HG02981 (cell line): ENCODE data around the gene ALG11.
"Not testable (repeated sequence)": the region's sequence is repeated elsewhere in the genome, so short reads cannot be mapped to it uniquely, and the experiment has no call there.

Experiments used
- ATAC-seq: cut with Tn5 transposase; IDR thresholded peaks from one replicate; pipeline ENCODE4 v1.9.1; 2021; ENCODE audit warnings: mild to moderate bottlenecking, moderate library complexity; ENCODE audit not compliant: unreplicated experiment

Gene ALG11, protein sequence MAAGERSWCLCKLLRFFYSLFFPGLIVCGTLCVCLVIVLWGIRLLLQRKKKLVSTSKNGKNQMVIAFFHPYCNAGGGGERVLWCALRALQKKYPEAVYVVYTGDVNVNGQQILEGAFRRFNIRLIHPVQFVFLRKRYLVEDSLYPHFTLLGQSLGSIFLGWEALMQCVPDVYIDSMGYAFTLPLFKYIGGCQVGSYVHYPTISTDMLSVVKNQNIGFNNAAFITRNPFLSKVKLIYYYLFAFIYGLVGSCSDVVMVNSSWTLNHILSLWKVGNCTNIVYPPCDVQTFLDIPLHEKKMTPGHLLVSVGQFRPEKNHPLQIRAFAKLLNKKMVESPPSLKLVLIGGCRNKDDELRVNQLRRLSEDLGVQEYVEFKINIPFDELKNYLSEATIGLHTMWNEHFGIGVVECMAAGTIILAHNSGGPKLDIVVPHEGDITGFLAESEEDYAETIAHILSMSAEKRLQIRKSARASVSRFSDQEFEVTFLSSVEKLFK

GRCh38 chr13:52011632-52012511 lies at the start of gene ALG11:
Gene ALG11 (plus strand): TSS chr13:52012398. CDS start chr13:52012419, 21 bp downstream.
- ATAC-seq: peak; percentile 99

GRCh38 chr13:51966186-51966585 lies 46.0 kb upstream of the ALG11 start:
- no peak for ATAC-seq

- ATAC-seq: no peak
Measured at GRCh38 chr13:51967482-51968446, 44.4 kb upstream of the ALG11 start.

DNA sequence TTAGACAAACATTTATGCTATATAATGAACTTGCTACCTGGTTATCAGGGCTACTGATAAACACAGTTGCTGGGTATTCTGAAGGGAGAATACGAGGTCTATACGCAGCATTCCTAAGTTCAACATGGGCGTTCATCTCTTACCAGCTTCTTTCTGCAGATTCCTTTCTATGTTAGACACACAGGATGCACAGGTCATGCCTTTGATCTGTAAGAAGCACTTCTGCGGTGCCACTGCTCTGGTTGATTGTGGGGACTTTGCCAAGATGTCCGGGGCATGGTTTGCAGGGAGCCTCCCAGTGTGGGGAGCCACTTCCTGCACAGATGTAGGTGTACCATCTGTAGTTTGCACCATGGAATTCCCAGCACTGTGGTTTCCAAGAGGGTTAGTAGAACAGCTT lies 41.8 kb upstream of the ALG11 start:
- ATAC-seq: no peak

- ATAC-seq: no peak
Measured at GRCh38 chr13:51971520-51972426, 40.4 kb upstream of the ALG11 start.

GRCh38 chr13:51974482-51974881 lies 37.7 kb upstream of the ALG11 start:
- no peak for ATAC-seq

GRCh38 chr13:51976423-51976822 lies 35.8 kb upstream of the ALG11 start:
- ATAC-seq: no peak

GRCh38 chr13:51976890-51977289 lies 35.3 kb upstream of the ALG11 start:
- ATAC-seq: no peak

DNA sequence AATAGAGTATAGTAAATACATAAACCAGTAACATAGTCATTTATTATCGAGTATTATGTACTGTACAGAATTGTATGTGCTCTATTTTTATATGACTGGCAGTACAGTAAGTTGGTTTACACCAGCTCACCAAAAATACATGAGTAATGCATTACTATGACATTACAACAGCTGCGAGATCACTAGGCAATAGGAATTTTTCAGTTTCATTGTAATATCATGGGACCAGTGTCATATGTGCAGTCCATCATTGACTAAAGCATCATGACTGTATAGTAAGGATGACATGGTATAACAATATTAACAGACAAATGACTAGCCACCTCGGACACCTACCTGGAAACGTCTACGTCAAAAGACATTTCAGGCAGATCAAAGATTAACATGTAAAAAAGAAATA lies 34.6 kb upstream of the ALG11 start:
- no peak for ATAC-seq

DNA sequence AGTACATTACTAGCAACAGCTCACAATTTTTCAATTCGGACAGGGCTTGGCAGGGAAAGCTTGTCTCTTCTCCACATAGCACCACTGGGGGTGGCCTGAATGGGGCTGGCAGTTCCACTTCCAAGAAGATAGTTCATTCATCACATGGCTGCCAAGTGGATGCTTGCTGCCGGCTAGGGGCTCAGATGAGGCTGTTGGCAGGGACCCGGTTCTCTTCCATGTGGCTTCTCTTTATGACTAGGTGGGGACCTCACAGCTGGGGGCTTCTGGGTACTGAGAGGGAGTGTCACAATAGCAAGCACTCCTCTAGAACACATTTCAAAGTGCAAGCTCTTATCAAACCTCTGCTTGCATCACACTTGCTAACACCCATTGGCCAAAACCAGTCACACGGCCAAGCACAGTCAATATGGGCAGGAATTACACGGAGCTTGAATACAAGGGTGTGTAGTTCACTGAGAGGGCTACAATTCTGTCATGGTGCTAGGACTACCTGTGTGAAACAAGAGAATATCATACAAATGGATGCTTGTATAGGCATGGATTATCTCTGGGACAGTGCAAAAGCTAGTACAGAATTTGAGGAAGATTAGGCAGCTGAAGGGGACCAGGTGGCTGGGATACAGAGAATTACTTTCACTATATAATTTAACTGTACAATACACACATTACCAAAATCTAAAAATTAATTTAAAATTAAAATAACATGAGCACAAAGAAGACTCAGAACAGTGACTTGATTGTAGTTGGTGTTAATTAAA lies 33.2 kb upstream of the ALG11 start:
- ATAC-seq: no peak

- no peak for ATAC-seq
Measured at GRCh38 chr13:51980908-51981307, 31.3 kb upstream of the ALG11 start.

DNA sequence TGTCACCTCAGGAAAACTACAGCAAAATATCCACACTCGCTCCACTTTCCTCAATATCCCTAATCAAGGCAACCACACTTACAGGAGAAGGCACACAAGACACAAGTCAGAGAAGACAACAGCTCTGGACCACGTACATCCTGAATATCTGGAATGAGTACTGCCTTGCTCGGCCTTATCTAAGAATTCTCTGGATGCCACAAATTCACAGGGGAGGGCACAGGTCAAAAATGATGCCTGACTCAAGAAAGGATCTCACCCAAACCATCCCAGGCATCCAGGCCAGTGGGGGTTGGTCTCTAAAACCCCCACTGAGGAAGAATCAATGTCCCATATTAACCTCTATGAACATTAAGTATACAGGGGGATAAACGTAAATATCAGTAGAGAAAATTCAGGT lies 30.8 kb upstream of the ALG11 start:
- ATAC-seq: no peak

GRCh38 chr13:51983292-51983691 lies 28.9 kb upstream of the ALG11 start:
- not testable (repeated sequence) for ATAC-seq

DNA sequence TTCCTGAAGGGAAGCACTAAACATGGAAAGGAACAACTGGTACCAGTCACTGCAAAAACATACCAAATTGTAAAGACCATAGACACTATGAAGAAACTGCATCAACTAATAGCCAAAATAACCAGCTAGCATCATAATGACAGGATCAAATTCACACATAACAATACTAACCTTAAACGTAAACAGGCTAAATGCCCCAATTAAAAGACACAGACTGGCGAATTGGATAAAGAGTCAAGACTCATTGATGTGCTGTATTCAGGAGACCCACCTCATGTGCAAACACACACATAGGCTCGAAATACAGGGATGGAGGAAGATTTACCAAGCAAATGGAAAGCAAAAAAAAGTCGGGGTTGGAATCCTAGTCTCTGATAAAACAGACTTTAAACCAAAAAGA lies 27.3 kb upstream of the ALG11 start:
- not testable (repeated sequence) for ATAC-seq

- ATAC-seq: no peak
Measured at GRCh38 chr13:51988988-51989618, 23.1 kb upstream of the ALG11 start.

DNA sequence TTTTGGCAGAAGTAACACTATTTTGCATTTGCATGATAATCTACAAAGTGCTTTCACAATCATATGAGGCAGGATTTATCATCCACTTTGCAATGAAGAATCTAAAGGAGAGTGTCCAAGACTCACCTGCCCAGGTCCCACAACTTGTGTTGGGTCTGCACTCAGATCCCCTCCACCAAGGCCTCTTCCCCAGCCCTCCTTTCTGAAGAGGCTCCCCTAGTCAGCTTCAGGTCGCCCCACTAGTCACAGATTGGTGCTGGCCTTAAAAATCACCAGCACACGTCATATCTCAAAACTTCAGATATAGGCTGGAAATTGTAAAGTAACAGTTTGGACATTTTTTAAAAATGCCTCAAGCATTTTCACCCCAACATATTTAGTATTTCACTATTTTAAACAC lies 18.5 kb upstream of the ALG11 start:
- no peak for ATAC-seq

DNA sequence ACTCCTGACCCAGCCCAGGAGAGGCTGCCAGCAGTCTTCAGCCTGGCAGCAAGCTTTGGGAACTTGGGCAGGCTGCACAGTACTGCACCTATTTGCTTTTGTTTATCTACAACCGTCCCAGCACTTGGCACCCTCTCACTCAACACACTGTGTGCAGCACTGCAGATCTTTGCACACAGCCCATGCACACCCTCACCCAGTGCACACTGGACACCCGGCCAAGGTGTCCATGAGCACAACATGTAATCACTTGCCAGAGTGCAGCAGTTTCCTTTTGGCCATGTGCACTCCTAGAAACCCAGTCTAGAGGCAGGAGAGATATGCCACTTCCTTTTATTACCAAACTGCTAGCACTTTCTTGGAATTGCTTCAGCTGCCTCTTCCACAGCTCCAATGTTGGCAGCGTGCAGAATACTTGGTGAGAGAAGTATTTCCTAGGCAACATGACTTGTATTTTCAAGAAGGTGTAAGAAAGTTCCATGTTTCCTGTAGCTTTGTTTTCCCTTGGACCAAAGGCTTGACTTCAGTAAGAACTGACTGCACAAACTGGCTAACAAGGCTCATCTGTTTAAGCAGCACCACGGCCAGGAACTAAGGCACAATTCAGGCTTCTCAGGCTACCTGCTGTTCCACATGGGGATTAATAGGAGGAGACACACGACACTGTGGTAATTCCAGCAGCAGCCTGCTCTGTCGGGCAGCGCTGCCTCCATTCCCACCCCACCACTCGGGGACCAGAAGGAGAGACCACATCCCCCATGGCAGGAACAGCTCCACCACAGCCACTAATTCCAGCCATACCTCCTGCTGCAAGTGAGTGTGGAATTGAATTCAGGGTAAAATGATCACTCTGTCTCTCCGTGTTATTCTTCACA lies 16.3 kb upstream of the ALG11 start:
- no peak for ATAC-seq
